OCI-LY3 (cell line): ENCODE data around the gene CCDC121.
"Not testable (repeated sequence)": the region's sequence is repeated elsewhere in the genome, so short reads cannot be mapped to it uniquely, and the experiment has no call there.

ENCODE experiments used
- H2AFZ ChIP-seq: fragments of 200-600, 300-600 bp; shearing (Covaris generic); 2 replicates; pipeline ENCODE4 v1.6.0; 2014; ENCODE audit warnings: antibody characterized with exemption, low read depth, low read length
- H3K27ac ChIP-seq: fragments of 200-600, 300-600 bp; sonication (generic); 2 replicates; pipeline ENCODE4 v1.5.1; 2014; ENCODE audit warnings: mild to moderate bottlenecking, low read length, moderate library complexity, mixed read lengths
- H3K27me3 ChIP-seq: fragments of 200-600, 300-600 bp; sonication (generic); 2 replicates; pipeline ENCODE4 v1.6.1; 2014; ENCODE audit warnings: low read depth, low read length, mixed read lengths
- H3K36me3 ChIP-seq: fragments of 200-600, 300-600 bp; sonication (generic); replicated peaks from 2 replicates; pipeline ENCODE3; 2014; ENCODE audit warnings: low read depth, low read length, mixed read lengths
- H3K4me1 ChIP-seq: fragments of 300-600, 200-600 bp; sonication (generic); 2 replicates; pipeline ENCODE4 v1.6.1; 2014; ENCODE audit warnings: low read length, mixed read lengths
- H3K4me2 ChIP-seq: fragments of 200-600, 300-600 bp; sonication (generic); 2 replicates; pipeline ENCODE4 v1.6.1; 2014; ENCODE audit warnings: low read length, mixed read lengths
- H3K4me3 ChIP-seq: fragments of 300-600, 200-600 bp; sonication (generic); 2 replicates; pipeline ENCODE4 v1.5.1; 2014; ENCODE audit warnings: antibody characterized with exemption, mild to moderate bottlenecking, low read length, moderate library complexity
- H3K79me2 ChIP-seq: fragments of 300-600, 200-600 bp; shearing (Covaris generic); 2 replicates; pipeline ENCODE4 v1.6.1; 2014; ENCODE audit warnings: mild to moderate bottlenecking, low read length, mixed read lengths
- H3K9ac ChIP-seq: fragments of 300-600, 200-600 bp; shearing (Covaris generic); 2 replicates; pipeline ENCODE4 v1.6.0; 2014; ENCODE audit warnings: mild to moderate bottlenecking, low read length, moderate library complexity
- H3K9me3 ChIP-seq: fragments of 200-600, 300-600 bp; shearing (Covaris generic); 2 replicates; pipeline ENCODE4 v1.6.1; 2014; ENCODE audit warnings: low read length, mixed read lengths; ENCODE audit not compliant: insufficient read depth
- H4K20me1 ChIP-seq: fragments of 200-600, 300-600 bp; sonication (generic); 2 replicates; pipeline ENCODE4 v1.6.1; 2016; ENCODE audit warnings: low read length, mixed read lengths; ENCODE audit not compliant: insufficient read depth
- EZH2phosphoT487 ChIP-seq: fragments of 200-600 bp; shearing (Covaris generic); IDR thresholded peaks from 2 replicates; pipeline ENCODE4 v1.6.1; 2018; ENCODE audit warnings: antibody characterized with exemption, mixed run types, low read depth
- TF ChIP-seq, protein P1 (sequence below): fragments of 200-600, 300-600 bp; sonication (generic); IDR thresholded peaks from 2 replicates; pipeline ENCODE4 v1.5.1; 2014; ENCODE audit warnings: antibody characterized with exemption, low read length, low read depth

Gene CCDC121

DNA sequence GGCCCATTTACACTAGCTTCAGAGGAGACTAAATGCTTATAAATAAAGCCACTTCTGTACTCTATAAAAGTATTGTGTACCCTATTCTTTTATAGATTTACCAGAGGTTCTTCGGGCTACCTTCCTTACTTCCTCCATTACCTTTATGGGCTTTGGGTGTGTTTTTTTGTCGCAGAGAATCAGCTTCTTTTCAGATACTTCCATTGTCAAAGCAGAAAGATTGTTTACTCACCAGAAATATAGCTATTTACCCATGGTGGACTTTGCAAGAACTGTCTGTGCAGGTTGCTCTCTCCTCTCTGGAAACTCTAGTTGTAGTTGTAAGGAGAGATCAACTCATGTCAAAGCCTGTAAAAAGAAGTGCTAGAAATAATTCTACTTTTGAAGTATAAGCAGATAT lies 14.8 kb downstream of the CCDC121 start:
- H3K9me3 ChIP-seq = no peaks in the 10 kb centered on the region
- H3K27me3 ChIP-seq = no peaks in the 10 kb centered on the region
- no peaks in the 10 kb centered on the region for H3K4me1 ChIP-seq
- H3K4me3 ChIP-seq = no peak overlapping the region
- no peaks in the 10 kb centered on the region for H4K20me1 ChIP-seq
- H3K27ac ChIP-seq = no peak overlapping the region
- no peak overlapping the region for H3K9ac ChIP-seq
- no peak overlapping the region for H2AFZ ChIP-seq
- no peaks in the 10 kb centered on the region for H3K79me2 ChIP-seq
- H3K36me3 ChIP-seq = peaks cover 46% of the 10 kb centered on the region
- no peak overlapping the region for H3K4me2 ChIP-seq
- TF ChIP-seq, protein P1, sequence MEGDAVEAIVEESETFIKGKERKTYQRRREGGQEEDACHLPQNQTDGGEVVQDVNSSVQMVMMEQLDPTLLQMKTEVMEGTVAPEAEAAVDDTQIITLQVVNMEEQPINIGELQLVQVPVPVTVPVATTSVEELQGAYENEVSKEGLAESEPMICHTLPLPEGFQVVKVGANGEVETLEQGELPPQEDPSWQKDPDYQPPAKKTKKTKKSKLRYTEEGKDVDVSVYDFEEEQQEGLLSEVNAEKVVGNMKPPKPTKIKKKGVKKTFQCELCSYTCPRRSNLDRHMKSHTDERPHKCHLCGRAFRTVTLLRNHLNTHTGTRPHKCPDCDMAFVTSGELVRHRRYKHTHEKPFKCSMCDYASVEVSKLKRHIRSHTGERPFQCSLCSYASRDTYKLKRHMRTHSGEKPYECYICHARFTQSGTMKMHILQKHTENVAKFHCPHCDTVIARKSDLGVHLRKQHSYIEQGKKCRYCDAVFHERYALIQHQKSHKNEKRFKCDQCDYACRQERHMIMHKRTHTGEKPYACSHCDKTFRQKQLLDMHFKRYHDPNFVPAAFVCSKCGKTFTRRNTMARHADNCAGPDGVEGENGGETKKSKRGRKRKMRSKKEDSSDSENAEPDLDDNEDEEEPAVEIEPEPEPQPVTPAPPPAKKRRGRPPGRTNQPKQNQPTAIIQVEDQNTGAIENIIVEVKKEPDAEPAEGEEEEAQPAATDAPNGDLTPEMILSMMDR = no peak
- no peak for TF ChIP-seq EZH2phosphoT487

DNA sequence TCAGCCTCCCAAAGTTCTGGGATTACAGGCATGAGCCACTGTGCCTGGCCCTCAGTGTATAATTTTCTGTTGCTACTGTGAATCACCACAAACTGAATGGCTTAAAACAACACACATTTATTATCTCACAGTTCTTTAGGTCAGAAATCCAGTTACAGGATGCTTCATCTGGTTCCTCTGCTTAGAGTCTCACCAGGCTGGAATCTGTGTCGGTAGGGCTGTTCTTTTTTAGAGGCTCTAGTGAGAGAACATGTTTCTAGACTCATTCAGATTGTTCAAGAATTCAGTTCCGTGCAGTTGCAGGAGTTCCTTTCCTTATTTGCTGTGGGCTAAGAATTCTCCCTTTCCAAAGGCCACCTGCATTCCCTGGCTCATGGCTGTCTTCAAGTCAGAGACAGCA lies 22.2 kb downstream of the CCDC121 start:
- Histone ChIP-seq H4K20me1 (no peaks in the 10 kb centered on the region), H3K4me1 (no peaks in the 10 kb centered on the region), H3K27ac (no peak overlapping the region), H3K9me3 (no peaks in the 10 kb centered on the region), H3K79me2 (no peaks in the 10 kb centered on the region), H3K27me3 (no peaks in the 10 kb centered on the region), H3K4me2 (no peak overlapping the region), H2AFZ (no peak overlapping the region), H3K4me3 (no peak overlapping the region), H3K9ac (no peak overlapping the region), H3K36me3 (peaks cover 44% of the 10 kb centered on the region)
- TF ChIP-seq EZH2phosphoT487 = no peak
- TF ChIP-seq, protein P1 = no peak

DNA sequence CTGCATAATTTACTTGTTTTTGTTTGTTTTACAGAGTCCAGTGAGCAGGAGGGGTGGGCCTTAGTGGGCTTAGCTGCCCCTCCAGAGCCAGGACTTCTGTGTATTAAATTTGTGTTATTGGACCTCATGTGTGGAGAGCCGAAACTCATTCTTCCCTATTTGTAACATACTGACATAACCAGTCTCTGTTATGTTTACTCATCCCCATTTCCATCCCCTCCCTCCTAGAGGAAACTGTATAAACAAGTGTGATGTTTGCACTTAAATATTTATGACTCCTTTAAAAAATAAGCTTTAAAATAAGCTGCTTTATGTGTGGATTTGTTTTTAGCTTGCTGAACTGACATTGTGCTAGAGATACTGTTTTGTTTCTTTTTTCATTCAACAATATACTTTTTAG lies 32.2 kb downstream of the CCDC121 start:
- Histone ChIP-seq H3K79me2 (peaks cover 83% of the 10 kb centered on the region), H3K9ac (no peak overlapping the region), H2AFZ (no peak overlapping the region), H3K4me1 (no peaks in the 10 kb centered on the region), H3K36me3 (peaks cover 47% of the 10 kb centered on the region), H3K27ac (no peak overlapping the region), H3K4me2 (no peak overlapping the region), H4K20me1 (peaks cover 12% of the 10 kb centered on the region), H3K4me3 (no peak overlapping the region), H3K9me3 (peaks cover 6% of the 10 kb centered on the region; the same call in 1 of the 2 replicates), H3K27me3 (no peaks in the 10 kb centered on the region)
- no peak for TF ChIP-seq EZH2phosphoT487
- TF ChIP-seq, protein P1 = no peak

- H3K4me2 ChIP-seq, H3K27ac ChIP-seq, H3K4me3 ChIP-seq, H2AFZ ChIP-seq, H3K4me1 ChIP-seq, H3K9ac ChIP-seq, H3K9me3 ChIP-seq, H3K27me3 ChIP-seq: not testable (repeated sequence)
- Histone ChIP-seq H4K20me1 (peaks cover 12% of the 10 kb centered on the region), H3K79me2 (peaks cover 95% of the 10 kb centered on the region), H3K36me3 (peaks cover 49% of the 10 kb centered on the region)
Measured at GRCh38 chr2:27595412-27595811, 33.4 kb downstream of the CCDC121 start.

- peaks cover 16% of the 10 kb centered on the region for H4K20me1 ChIP-seq
- peaks cover 98% of the 10 kb centered on the region for H3K79me2 ChIP-seq
- H3K4me1 ChIP-seq, H3K4me2 ChIP-seq, H3K4me3 ChIP-seq, H3K9ac ChIP-seq, H2AFZ ChIP-seq, H3K27me3 ChIP-seq, H3K27ac ChIP-seq: not testable (repeated sequence)
- peaks cover 55% of the 10 kb centered on the region for H3K36me3 ChIP-seq
- H3K9me3 ChIP-seq = peaks cover 17% of the 10 kb centered on the region
Measured at GRCh38 chr2:27594020-27594703, 34.6 kb downstream of the CCDC121 start.
